Left ventricle myocardium inferior (tissue), 1 donor: Measurements from ENCODE around the gene PSMA5. TPM values are rescaled to one million over a fixed set of nuclear protein-coding genes. Genes with fewer than 3 reads are reported as not detected.

Experiments used
- DNase-seq: peaks from one replicate; pipeline ENCODE4 v3.0.0-alpha.2; 2020
- H3K27ac ChIP-seq: fragments of 200-600 bp; replicated peaks from 2 replicates; pipeline ENCODE4 v1.8.0; 2021
- H3K27me3 ChIP-seq: fragments of 200-600 bp; 2 replicates; pipeline ENCODE4 v1.8.0; 2021; ENCODE audit warnings: low read depth
- H3K36me3 ChIP-seq: fragments of 200-600 bp; 2 replicates; pipeline ENCODE4 v1.8.0; 2021
- H3K4me1 ChIP-seq: fragments of 200-600 bp; 2 replicates; pipeline ENCODE4 v1.8.0; 2021
- H3K4me3 ChIP-seq: fragments of 200-600 bp; 2 replicates; pipeline ENCODE4 v1.8.0; 2021; ENCODE audit warnings: mild to moderate bottlenecking, moderate library complexity
- H3K9me3 ChIP-seq: fragments of 200-600 bp; replicated peaks from 2 replicates; pipeline ENCODE4 v1.8.0; 2021
- intact Hi-C: fragments of 100-400 bp; cut with micrococcal nuclease; formaldehyde crosslinking; loops from one replicate; pipeline ENCODE4 v1.11.0; 2022
- total RNA-seq: library from RNA; stranded (reverse); fragmentation: NEBNext Ultra II Directional; extraction: Animal tissue kit (Norgen Biotek cat#: 25700); gene quantifications from one replicate; pipeline ENCODE4 v1.2.1, GENCODE V29; 2021
- TF ChIP-seq, protein P1 (sequence below): fragments of 200-600 bp; IDR thresholded peaks from 2 replicates; pipeline ENCODE4 v1.8.0; 2021; ENCODE audit warnings: antibody characterized with exemption, mild to moderate bottlenecking, borderline replicate concordance
- donor health status: DM: no; HTN: yes; CAD: no; lungs with severe emphysema.

The PSMA5 gene
- total RNA-seq, 1 donor from 2014 or later: 49.9 TPM

- H3K4me1 ChIP-seq: peaks cover 9% of the 10 kb centered on the region
- no peak overlapping the region for H3K4me3 ChIP-seq
- TF ChIP-seq, protein P1, sequence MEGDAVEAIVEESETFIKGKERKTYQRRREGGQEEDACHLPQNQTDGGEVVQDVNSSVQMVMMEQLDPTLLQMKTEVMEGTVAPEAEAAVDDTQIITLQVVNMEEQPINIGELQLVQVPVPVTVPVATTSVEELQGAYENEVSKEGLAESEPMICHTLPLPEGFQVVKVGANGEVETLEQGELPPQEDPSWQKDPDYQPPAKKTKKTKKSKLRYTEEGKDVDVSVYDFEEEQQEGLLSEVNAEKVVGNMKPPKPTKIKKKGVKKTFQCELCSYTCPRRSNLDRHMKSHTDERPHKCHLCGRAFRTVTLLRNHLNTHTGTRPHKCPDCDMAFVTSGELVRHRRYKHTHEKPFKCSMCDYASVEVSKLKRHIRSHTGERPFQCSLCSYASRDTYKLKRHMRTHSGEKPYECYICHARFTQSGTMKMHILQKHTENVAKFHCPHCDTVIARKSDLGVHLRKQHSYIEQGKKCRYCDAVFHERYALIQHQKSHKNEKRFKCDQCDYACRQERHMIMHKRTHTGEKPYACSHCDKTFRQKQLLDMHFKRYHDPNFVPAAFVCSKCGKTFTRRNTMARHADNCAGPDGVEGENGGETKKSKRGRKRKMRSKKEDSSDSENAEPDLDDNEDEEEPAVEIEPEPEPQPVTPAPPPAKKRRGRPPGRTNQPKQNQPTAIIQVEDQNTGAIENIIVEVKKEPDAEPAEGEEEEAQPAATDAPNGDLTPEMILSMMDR: no peak
- intact Hi-C loops: no loop called here
- no peak for DNase-seq
- H3K27me3 ChIP-seq: no peaks in the 10 kb centered on the region
- H3K36me3 ChIP-seq: peaks cover 84% of the 10 kb centered on the region
- H3K27ac ChIP-seq: no peak overlapping the region
- no peaks in the 10 kb centered on the region for H3K9me3 ChIP-seq
These were observed 74.8 kb downstream of the PSMA5 start for GRCh38 chr1:109351457-109351856.

DNA sequence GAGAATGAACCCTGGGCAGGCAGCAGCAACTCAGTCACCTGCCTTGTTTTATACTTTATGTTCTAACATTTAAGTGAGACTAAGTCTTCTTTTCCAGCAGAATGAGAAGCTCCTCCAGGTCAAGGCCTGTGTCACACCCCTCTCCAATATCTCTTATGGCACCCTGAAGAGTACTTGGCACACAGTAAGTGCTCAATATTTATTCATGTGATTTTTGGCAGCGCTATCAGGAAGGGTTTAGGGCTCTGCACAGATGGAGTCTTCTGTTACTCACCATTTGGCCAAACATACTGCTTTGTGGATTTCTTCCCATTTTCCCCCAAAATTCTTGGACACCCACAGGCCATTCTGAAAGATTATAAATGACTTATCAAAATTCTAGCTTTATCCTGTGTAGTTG, 75.6 kb downstream of the PSMA5 start:
- H3K9me3 ChIP-seq: no peaks in the 10 kb centered on the region
- TF ChIP-seq, protein P1: no peak
- no peak for DNase-seq
- intact Hi-C loops: no loop called here
- H3K36me3 ChIP-seq: peaks cover 92% of the 10 kb centered on the region
- no peak overlapping the region for H3K4me3 ChIP-seq
- no peaks in the 10 kb centered on the region for H3K27me3 ChIP-seq
- no peak overlapping the region for H3K27ac ChIP-seq
- peaks cover 9% of the 10 kb centered on the region for H3K4me1 ChIP-seq

GRCh38 chr1:109350182-109350581, 76.1 kb downstream of the PSMA5 start:
- intact Hi-C loops: no loop called here
- Histone ChIP-seq H3K9me3 (no peaks in the 10 kb centered on the region), H3K36me3 (peaks cover 94% of the 10 kb centered on the region), H3K27ac (no peak overlapping the region), H3K27me3 (no peaks in the 10 kb centered on the region), H3K4me3 (no peak overlapping the region), H3K4me1 (peaks cover 9% of the 10 kb centered on the region)
- DNase-seq: no peak
- TF ChIP-seq, protein P1: no peak

Other genes starting within 250 kb of the PSMA5 start
- gene SARS1, start 212.5 kb downstream of the PSMA5 start, total RNA-seq: 92.0 TPM
- 4.2 TPM for gene CELSR2, start 176.9 kb downstream of the PSMA5 start, total RNA-seq
- 0.80 TPM for gene PSRC1, start 143.3 kb downstream of the PSMA5 start, total RNA-seq
- 0.22 TPM for gene MYBPHL, start 119.4 kb downstream of the PSMA5 start, total RNA-seq
- 146 TPM for gene SORT1, start 28.5 kb downstream of the PSMA5 start, total RNA-seq
- gene SYPL2, start 40.1 kb upstream of the PSMA5 start, total RNA-seq: 25.3 TPM
- gene ATXN7L2, start 57.5 kb upstream of the PSMA5 start, total RNA-seq: 2.1 TPM
- gene CYB561D1, start 67.6 kb upstream of the PSMA5 start, total RNA-seq: 4.6 TPM
- gene AMIGO1, start 83.3 kb upstream of the PSMA5 start, total RNA-seq: 19.4 TPM
- 0.08 TPM for gene GPR61, start 113.4 kb upstream of the PSMA5 start, total RNA-seq
- 2.0 TPM for gene GNAI3, start 122.2 kb upstream of the PSMA5 start, total RNA-seq
- not detected for gene GNAT2, start 193.2 kb upstream of the PSMA5 start, total RNA-seq
- gene AMPD2, start 193.4 kb upstream of the PSMA5 start, total RNA-seq: 12.9 TPM
- gene GSTM4, start 229.7 kb upstream of the PSMA5 start, total RNA-seq: 36.8 TPM
- gene GSTM2, start 241.6 kb upstream of the PSMA5 start, total RNA-seq: 67.3 TPM